Posterior vena cava (tissue), 2 donors: ENCODE data around the gene GTPBP6. TPM values are rescaled to one million over a fixed set of nuclear protein-coding genes. Genes with fewer than 3 reads are reported as not detected.

Experiments used
- DNase-seq: peaks from one replicate; pipeline ENCODE4 v3.0.0-alpha.2; 2020; ENCODE audit warnings: low spot score
- intact Hi-C, 2 donors: fragments of 100-400 bp; cut with DNase I; formaldehyde crosslinking; loops; one replicate each; pipeline versions ENCODE4 v1.14.1 to v1.14.2; 2022 to 2023
- long read RNA-seq, 2 donors: library from polyadenylated mRNA; unstranded; transcript quantifications; one replicate each; pipeline ENCODE4 v2.0.0, GENCODE V29; 2020 to 2021
- total RNA-seq, 2 donors: library from RNA; stranded (reverse); fragmentation: NEBNext Ultra II Directional; extraction: Animal tissue kit (Norgen Biotek cat#: 25700); gene quantifications; one replicate each; pipeline ENCODE4 v1.2.1, GENCODE V29; 2021
- donor health status: DM: yes; HTN: yes; CAD: no.
- donor health status: DM: yes; HTN: yes; CAD: no.

The GTPBP6 gene
- total RNA-seq, result 10 to 100 TPM; 31.1 to 34.9 TPM
- long read RNA-seq, donor 1, transcript GTPBP6-201 (10 exons, 1,907 nt), result major isoform, 26 of 36 reads
- long read RNA-seq, donor 1, partial matches to known transcripts, result 3 of 36 reads
- long read RNA-seq, donor 1, other reads (novel, unspliced or antisense), result 5 of 36 reads
- long read RNA-seq, donor 2, partial matches to known transcripts, result 13 of 17 reads
- long read RNA-seq, donor 2, other reads (novel, unspliced or antisense), result 1 of 17 reads

- peak; percentile 100 for DNase-seq
- intact Hi-C loops, result no loop called here
Measured at GRCh38 chrX:318739-319578, at the start of gene GTPBP6. TSS of gene GTPBP6 (minus strand) at chrX:318796. CDS start at chrX:318787, 9 bp downstream.

- intact Hi-C loops, result no loop called here
Measured at GRCh38 chrX:367866-368265, 49.3 kb upstream of the GTPBP6 start.

GRCh38 chrX:367349-367748 lies 48.8 kb upstream of the GTPBP6 start:
- no peak for DNase-seq
- intact Hi-C loops, result no loop called here

More at GRCh38 chrX:367866-368265, 49.3 kb upstream of the GTPBP6 start:
- no peak for DNase-seq

- intact Hi-C loops, result no loop called here
Measured at GRCh38 chrX:363621-364375, 45.2 kb upstream of the GTPBP6 start.

GRCh38 chrX:362937-363620 lies 44.5 kb upstream of the GTPBP6 start:
- intact Hi-C loops, result no loop called here
- DNase-seq, result peak; percentile 46

More at GRCh38 chrX:363621-364375, 45.2 kb upstream of the GTPBP6 start:
- peak; percentile 73 for DNase-seq

- intact Hi-C loops, result no loop called here
- DNase-seq, result peak; percentile 57
Measured at GRCh38 chrX:362351-362750, 43.8 kb upstream of the GTPBP6 start.

GRCh38 chrX:361231-362145 lies 42.9 kb upstream of the GTPBP6 start:
- intact Hi-C loops, result no loop called here
- peak; percentile 72 for DNase-seq

- peak; percentile 69 for DNase-seq
- intact Hi-C loops, result no loop called here
Measured at GRCh38 chrX:360496-361150, 42.0 kb upstream of the GTPBP6 start.

- DNase-seq, result peak; percentile 67
- intact Hi-C loops, result no loop called here
Measured at GRCh38 chrX:358651-359143, 40.1 kb upstream of the GTPBP6 start.

GRCh38 chrX:357693-358471 lies 39.3 kb upstream of the GTPBP6 start:
- peak; percentile 81 for DNase-seq
- intact Hi-C loops, result no loop called here

- intact Hi-C loops, result no loop called here
- DNase-seq, result peak; percentile 38
Measured at GRCh38 chrX:357035-357692, 38.6 kb upstream of the GTPBP6 start.

- intact Hi-C loops, result no loop called here
- DNase-seq, result peak; percentile 12
Measured at GRCh38 chrX:356385-357034, 37.9 kb upstream of the GTPBP6 start.

GRCh38 chrX:355329-356050 lies 36.9 kb upstream of the GTPBP6 start:
- DNase-seq, result peak; percentile 69
- intact Hi-C loops, result no loop called here

- peak; percentile 44 for DNase-seq
- intact Hi-C loops, result no loop called here
Measured at GRCh38 chrX:353566-354535, 35.3 kb upstream of the GTPBP6 start.
